ENCODE results near the gene PLOD1. TPM values are rescaled to one million over a fixed set of nuclear protein-coding genes. Genes with fewer than 3 reads are reported as not detected.
A peak's percentile ranks its signal among the peaks of the same experiment; 100 is the strongest.
"Not testable (repeated sequence)": the region's sequence is repeated elsewhere in the genome, so short reads cannot be mapped to it uniquely, and the experiment has no call there.

The PLOD1 gene
- total RNA-seq, 1 donor from 2014 or later = 113 TPM

DNA sequence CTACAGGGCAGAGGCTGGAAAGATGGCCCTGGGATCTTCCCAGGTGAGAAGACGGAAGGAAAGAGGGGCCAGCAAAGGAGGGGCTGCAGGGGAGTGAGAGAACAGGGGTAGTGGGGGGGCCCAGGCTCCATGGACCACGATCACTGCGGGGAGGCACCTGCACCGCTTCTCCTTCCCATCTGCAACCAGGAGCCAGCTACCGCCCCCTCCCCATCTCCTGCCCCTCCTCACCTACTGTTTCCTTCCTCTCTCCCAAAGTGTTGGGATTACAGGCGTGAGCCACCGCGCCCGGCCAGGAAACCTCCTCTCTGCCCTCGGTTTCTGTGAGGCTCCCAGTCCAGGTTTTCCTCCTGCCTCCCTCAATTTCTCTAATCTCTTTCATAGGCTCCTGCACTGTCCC lies 27.6 kb upstream of the PLOD1 start:
- peaks cover 17% of the 10 kb centered on the region for H3K27me3 Mint-ChIP-seq (ENCODE audit: unreplicated experiment)
- peaks cover 8% of the 10 kb centered on the region for H3K4me1 Mint-ChIP-seq (ENCODE audit: low read depth, unreplicated experiment)
- TF ChIP-seq, protein P1, sequence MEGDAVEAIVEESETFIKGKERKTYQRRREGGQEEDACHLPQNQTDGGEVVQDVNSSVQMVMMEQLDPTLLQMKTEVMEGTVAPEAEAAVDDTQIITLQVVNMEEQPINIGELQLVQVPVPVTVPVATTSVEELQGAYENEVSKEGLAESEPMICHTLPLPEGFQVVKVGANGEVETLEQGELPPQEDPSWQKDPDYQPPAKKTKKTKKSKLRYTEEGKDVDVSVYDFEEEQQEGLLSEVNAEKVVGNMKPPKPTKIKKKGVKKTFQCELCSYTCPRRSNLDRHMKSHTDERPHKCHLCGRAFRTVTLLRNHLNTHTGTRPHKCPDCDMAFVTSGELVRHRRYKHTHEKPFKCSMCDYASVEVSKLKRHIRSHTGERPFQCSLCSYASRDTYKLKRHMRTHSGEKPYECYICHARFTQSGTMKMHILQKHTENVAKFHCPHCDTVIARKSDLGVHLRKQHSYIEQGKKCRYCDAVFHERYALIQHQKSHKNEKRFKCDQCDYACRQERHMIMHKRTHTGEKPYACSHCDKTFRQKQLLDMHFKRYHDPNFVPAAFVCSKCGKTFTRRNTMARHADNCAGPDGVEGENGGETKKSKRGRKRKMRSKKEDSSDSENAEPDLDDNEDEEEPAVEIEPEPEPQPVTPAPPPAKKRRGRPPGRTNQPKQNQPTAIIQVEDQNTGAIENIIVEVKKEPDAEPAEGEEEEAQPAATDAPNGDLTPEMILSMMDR (IDR thresholded peaks at IDR 0.05; ENCODE audit: partially characterized antibody, unreplicated experiment) = no peak
- no peak overlapping the region for H3K4me3 Mint-ChIP-seq (ENCODE audit: unreplicated experiment)
- H3K27ac Mint-ChIP-seq (ENCODE audit: unreplicated experiment) = peak overlapping the region; percentile 65
- H3K36me3 Mint-ChIP-seq (ENCODE audit: unreplicated experiment) = no peaks in the 10 kb centered on the region
- peaks cover 22% of the 10 kb centered on the region for H3K9me3 Mint-ChIP-seq (ENCODE audit: unreplicated experiment)
- DNase-seq = no peak

- Mint-ChIP-seq H3K4me1 (ENCODE audit: low read depth, unreplicated experiment) (peaks cover 8% of the 10 kb centered on the region), H3K27me3 (ENCODE audit: unreplicated experiment) (peaks cover 21% of the 10 kb centered on the region), H3K27ac (ENCODE audit: unreplicated experiment) (peak overlapping the region; percentile 100), H3K4me3 (ENCODE audit: unreplicated experiment) (peak overlapping the region; percentile 99), H3K9me3 (ENCODE audit: unreplicated experiment) (peaks cover 22% of the 10 kb centered on the region), H3K36me3 (ENCODE audit: unreplicated experiment) (no peaks in the 10 kb centered on the region)
- peak; percentile 90 for DNase-seq
- TF ChIP-seq, protein P1 (IDR thresholded peaks at IDR 0.05; ENCODE audit: partially characterized antibody, unreplicated experiment) = peak; percentile 55
These were observed 27.0 kb upstream of the PLOD1 start for GRCh38 chr1:11907275-11908094.

DNA sequence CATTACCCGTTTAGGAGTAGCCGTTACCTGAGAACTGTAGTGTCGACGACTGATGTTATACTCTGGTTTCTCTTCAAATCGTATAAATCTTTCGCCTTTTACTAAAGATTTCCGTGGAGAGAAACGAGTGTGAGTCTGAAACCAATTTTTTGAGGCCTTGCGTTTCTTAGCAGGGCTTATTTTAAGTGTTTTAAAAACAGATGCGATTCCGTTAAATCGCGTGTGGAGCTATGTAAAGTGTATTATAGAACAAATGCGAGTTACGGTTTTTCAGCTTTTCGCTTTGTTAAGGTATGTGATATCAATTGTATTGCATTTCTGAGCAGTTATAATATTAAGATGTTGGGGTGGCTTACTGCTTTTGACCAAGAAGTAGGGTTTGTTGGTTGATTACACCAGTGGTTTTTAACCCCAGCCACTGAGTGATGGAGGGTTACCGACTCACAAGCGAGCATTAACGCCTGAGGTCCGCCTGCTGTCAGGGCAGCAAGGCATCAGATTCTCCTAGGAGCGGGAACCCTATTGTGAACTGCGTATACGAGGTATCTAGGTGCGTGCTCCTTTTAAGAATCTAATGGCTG lies 26.3 kb upstream of the PLOD1 start:
- peaks cover 8% of the 10 kb centered on the region for H3K4me1 Mint-ChIP-seq (ENCODE audit: low read depth, unreplicated experiment)
- no peaks in the 10 kb centered on the region for H3K36me3 Mint-ChIP-seq (ENCODE audit: unreplicated experiment)

GRCh38 chr1:11910914-11911228 lies 23.6 kb upstream of the PLOD1 start:
- H3K36me3 Mint-ChIP-seq (ENCODE audit: unreplicated experiment); DNase-seq; H3K4me1 Mint-ChIP-seq (ENCODE audit: low read depth, unreplicated experiment); H3K4me3 Mint-ChIP-seq (ENCODE audit: unreplicated experiment): not testable (repeated sequence)
- peaks cover 24% of the 10 kb centered on the region for H3K9me3 Mint-ChIP-seq (ENCODE audit: unreplicated experiment)
- peak overlapping the region; percentile 33 for H3K27ac Mint-ChIP-seq (ENCODE audit: unreplicated experiment)
- H3K27me3 Mint-ChIP-seq (ENCODE audit: unreplicated experiment) = peaks cover 21% of the 10 kb centered on the region

More for the DNA sequence above, 26.3 kb upstream of the PLOD1 start:
- Mint-ChIP-seq H3K9me3 (ENCODE audit: unreplicated experiment) (peaks cover 22% of the 10 kb centered on the region), H3K27me3 (ENCODE audit: unreplicated experiment) (peaks cover 21% of the 10 kb centered on the region), H3K27ac (ENCODE audit: unreplicated experiment) (peak overlapping the region; percentile 100), H3K4me3 (ENCODE audit: unreplicated experiment) (peak overlapping the region; percentile 99)
- DNase-seq = peak; percentile 66
- TF ChIP-seq, protein P1 (IDR thresholded peaks at IDR 0.05; ENCODE audit: partially characterized antibody, unreplicated experiment) = no peak

GRCh38 chr1:11912000-11912399 lies 22.5 kb upstream of the PLOD1 start:
- no peak overlapping the region for H3K27ac Mint-ChIP-seq (ENCODE audit: unreplicated experiment)

DNA sequence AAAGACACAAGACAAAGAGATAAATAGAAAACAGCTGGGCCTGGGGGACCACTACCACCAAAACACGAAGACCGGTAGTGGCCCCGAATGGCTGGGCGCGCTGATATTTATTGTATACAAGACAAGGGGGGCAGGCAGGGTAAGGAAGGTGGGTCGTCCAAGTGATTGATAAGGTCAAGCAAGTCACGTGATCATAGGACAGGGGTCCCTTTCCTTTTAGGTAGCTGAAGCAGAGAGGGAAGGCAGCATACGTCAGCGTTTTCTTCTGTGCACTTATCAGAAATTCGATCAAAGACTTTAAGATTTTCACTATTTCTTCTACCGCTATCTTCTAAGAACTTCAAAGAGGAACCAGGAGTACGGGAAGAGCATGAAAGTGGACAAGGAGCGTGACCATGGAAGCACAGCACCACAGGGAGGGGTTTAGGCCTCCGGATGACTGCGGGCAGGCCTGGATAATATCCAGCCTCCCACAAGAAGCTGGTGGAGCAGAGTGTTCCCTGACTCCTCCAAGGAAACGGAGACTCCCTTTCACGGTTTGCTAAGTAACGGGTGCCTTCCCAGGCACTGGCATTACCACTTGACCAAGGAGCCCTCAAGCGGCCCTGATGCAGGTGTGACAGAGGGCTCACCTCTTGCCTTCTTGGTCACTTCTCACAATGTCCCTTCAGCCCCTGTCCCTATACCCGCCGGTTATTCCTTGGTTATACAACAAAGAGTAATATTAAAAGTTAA lies 21.9 kb upstream of the PLOD1 start:
- peaks cover 21% of the 10 kb centered on the region for H3K9me3 Mint-ChIP-seq (ENCODE audit: unreplicated experiment)
- not testable (repeated sequence) for H3K36me3 Mint-ChIP-seq (ENCODE audit: unreplicated experiment); H3K27ac Mint-ChIP-seq (ENCODE audit: unreplicated experiment); H3K4me3 Mint-ChIP-seq (ENCODE audit: unreplicated experiment); H3K4me1 Mint-ChIP-seq (ENCODE audit: low read depth, unreplicated experiment); DNase-seq
- H3K27me3 Mint-ChIP-seq (ENCODE audit: unreplicated experiment) = peaks cover 18% of the 10 kb centered on the region

More at GRCh38 chr1:11912000-11912399, 22.5 kb upstream of the PLOD1 start:
- Mint-ChIP-seq H3K27me3 (ENCODE audit: unreplicated experiment) (peaks cover 21% of the 10 kb centered on the region), H3K36me3 (ENCODE audit: unreplicated experiment) (no peaks in the 10 kb centered on the region), H3K4me3 (ENCODE audit: unreplicated experiment) (no peak overlapping the region), H3K4me1 (ENCODE audit: low read depth, unreplicated experiment) (peaks cover 7% of the 10 kb centered on the region), H3K9me3 (ENCODE audit: unreplicated experiment) (peaks cover 24% of the 10 kb centered on the region)
- no peak for DNase-seq
- TF ChIP-seq, protein P1 (IDR thresholded peaks at IDR 0.05; ENCODE audit: partially characterized antibody, unreplicated experiment) = no peak

All from glutamatergic neuron (in vitro differentiated cells).